SU-DHL-6 (cell line): ENCODE results near the gene ETV1.

Source experiments
- H2AFZ ChIP-seq: fragments of 200-600 bp; sonication (generic); 2 replicates; pipeline ENCODE4 v1.6.1; 2014; ENCODE audit warnings: low read depth, mild to moderate bottlenecking, moderate library complexity, mixed read lengths, antibody characterized with exemption, low read length; ENCODE audit not compliant: severe bottlenecking
- H3F3A ChIP-seq: fragments of 200-600 bp; shearing (Covaris generic); 2 replicates; pipeline ENCODE4 v1.6.0; 2016; ENCODE audit warnings: antibody characterized with exemption, mild to moderate bottlenecking; ENCODE audit not compliant: insufficient read depth
- H3K27ac ChIP-seq: fragments of 200-600 bp; sonication (generic); 2 replicates; pipeline ENCODE4 v1.5.1; 2016; ENCODE audit warnings: low read depth, mild to moderate bottlenecking, low read length, moderate library complexity, mixed read lengths
- H3K27me3 ChIP-seq: fragments of 200-600 bp; sonication (generic), shearing (Covaris generic); 2 replicates; pipeline ENCODE4 v1.6.0; 2014; ENCODE audit warnings: mild to moderate bottlenecking, low read length
- H3K36me3 ChIP-seq: fragments of 200-600 bp; sonication (generic); 2 replicates; pipeline ENCODE4 v1.6.1; 2014; ENCODE audit warnings: mild to moderate bottlenecking, low read length, mixed read lengths
- H3K4me2 ChIP-seq: fragments of 300-600, 200-600 bp; shearing (Covaris generic), sonication (generic); 2 replicates; pipeline ENCODE4 v1.6.0; 2014; ENCODE audit warnings: low read length, low read depth, mild to moderate bottlenecking; ENCODE audit not compliant: poor library complexity, severe bottlenecking
- H3K4me3 ChIP-seq: fragments of 200-600 bp; sonication (generic); 2 replicates; pipeline ENCODE4 v1.5.1; 2014; ENCODE audit warnings: antibody characterized with exemption, low read length, mild to moderate bottlenecking, mixed read lengths; ENCODE audit not compliant: insufficient read depth, poor library complexity, severe bottlenecking
- H3K79me2 ChIP-seq: fragments of 200-600 bp; sonication (generic); 2 replicates; pipeline ENCODE4 v1.6.1; 2014; ENCODE audit warnings: mild to moderate bottlenecking, low read length, moderate library complexity; ENCODE audit not compliant: insufficient read depth
- H3K9ac ChIP-seq: fragments of 200-600 bp; sonication (generic); 2 replicates; pipeline ENCODE4 v1.7.0; 2014; ENCODE audit warnings: mild to moderate bottlenecking, low read length
- H3K9me2 ChIP-seq: fragments of 200-600 bp; sonication (generic); replicated peaks from 2 replicates; pipeline ENCODE4 v1.6.1; 2014; ENCODE audit warnings: low read length; ENCODE audit not compliant: insufficient read depth
- H3K9me3 ChIP-seq: fragments of 200-600 bp; sonication (generic); 2 replicates; pipeline ENCODE4 v1.6.1; 2014; ENCODE audit warnings: low read length, mixed read lengths; ENCODE audit not compliant: insufficient read depth
- H4K20me1 ChIP-seq: fragments of 200-600 bp; sonication (generic); 2 replicates; pipeline ENCODE4 v1.6.1; 2014; ENCODE audit warnings: low read depth, mild to moderate bottlenecking, antibody characterized with exemption, low read length, moderate library complexity, mixed read lengths
- EZH2phosphoT487 ChIP-seq: fragments of 200-600 bp; sonication (generic), shearing (Covaris generic); conservative IDR thresholded peaks from 2 replicates; pipeline ENCODE4 v1.6.1; 2018; ENCODE audit warnings: mild to moderate bottlenecking, antibody characterized with exemption, low read length, moderate library complexity, mixed read lengths
- TF ChIP-seq, protein P1 (sequence below): fragments of 200-600 bp; sonication (generic); IDR thresholded peaks from one replicate; pipeline ENCODE4 v1.5.1; 2017; ENCODE audit warnings: antibody characterized with exemption, mild to moderate bottlenecking, low read length, moderate library complexity; ENCODE audit not compliant: insufficient read depth, poor library complexity, severe bottlenecking

Gene ETV1

DNA sequence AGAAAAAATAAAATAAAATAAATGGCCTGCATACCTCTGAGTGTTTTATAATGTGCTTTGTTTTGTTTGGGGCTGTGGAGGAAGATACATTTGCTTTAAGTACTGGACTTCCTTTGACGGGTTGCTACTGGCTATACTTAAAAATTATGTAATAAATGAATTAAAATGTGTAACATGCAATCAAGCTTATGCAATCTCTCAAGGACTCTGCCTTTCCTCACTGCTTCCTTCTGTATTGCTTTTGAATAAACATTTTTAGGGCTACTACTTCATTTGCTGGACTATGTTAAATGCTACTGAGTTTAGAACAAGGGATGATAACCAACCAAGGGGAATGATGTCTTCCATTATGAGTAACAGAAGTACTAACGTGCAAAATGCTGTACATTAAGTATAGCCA is 91.6 kb downstream of the ETV1 start:
- Histone ChIP-seq H3K36me3 (no peaks in the 10 kb centered on the region), H4K20me1 (no peaks in the 10 kb centered on the region), H3K27me3 (no peaks in the 10 kb centered on the region), H3K79me2 (no peaks in the 10 kb centered on the region), H3K9me2 (no peaks in the 10 kb centered on the region), H3K9me3 (no peaks in the 10 kb centered on the region), H3K27ac (no peak overlapping the region), H3F3A (no peaks in the 10 kb centered on the region), H3K4me3 (no peak overlapping the region), H2AFZ (no peak overlapping the region), H3K4me2 (no peak overlapping the region), H3K9ac (no peak overlapping the region)
- TF ChIP-seq EZH2phosphoT487: no peak
- TF ChIP-seq, protein P1, sequence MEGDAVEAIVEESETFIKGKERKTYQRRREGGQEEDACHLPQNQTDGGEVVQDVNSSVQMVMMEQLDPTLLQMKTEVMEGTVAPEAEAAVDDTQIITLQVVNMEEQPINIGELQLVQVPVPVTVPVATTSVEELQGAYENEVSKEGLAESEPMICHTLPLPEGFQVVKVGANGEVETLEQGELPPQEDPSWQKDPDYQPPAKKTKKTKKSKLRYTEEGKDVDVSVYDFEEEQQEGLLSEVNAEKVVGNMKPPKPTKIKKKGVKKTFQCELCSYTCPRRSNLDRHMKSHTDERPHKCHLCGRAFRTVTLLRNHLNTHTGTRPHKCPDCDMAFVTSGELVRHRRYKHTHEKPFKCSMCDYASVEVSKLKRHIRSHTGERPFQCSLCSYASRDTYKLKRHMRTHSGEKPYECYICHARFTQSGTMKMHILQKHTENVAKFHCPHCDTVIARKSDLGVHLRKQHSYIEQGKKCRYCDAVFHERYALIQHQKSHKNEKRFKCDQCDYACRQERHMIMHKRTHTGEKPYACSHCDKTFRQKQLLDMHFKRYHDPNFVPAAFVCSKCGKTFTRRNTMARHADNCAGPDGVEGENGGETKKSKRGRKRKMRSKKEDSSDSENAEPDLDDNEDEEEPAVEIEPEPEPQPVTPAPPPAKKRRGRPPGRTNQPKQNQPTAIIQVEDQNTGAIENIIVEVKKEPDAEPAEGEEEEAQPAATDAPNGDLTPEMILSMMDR: no peak

DNA sequence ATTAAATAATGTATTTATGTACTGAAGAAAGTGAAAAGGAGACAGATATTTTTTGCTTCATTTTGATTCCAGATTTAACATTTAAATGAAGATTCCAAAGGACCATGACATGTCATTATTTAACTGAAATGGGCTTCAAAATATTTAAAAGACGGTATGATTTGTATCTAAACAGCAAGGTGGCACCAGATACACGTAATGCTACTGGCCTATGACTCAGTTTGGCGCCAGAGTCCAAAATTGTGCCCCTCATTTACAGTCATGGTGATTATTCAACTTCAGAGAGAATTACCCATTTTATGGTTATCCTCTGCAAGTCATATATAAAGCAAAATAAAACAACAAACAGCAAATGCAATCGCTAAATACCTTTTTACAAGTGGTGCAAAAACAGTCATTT is 94.5 kb downstream of the ETV1 start:
- Histone ChIP-seq H4K20me1 (no peaks in the 10 kb centered on the region), H3K27ac (no peak overlapping the region), H3K36me3 (no peaks in the 10 kb centered on the region), H3K9ac (no peak overlapping the region), H3K9me3 (no peaks in the 10 kb centered on the region), H3K27me3 (no peaks in the 10 kb centered on the region), H3K4me2 (no peak overlapping the region), H3F3A (no peaks in the 10 kb centered on the region), H3K4me3 (no peak overlapping the region), H2AFZ (no peak overlapping the region), H3K79me2 (no peaks in the 10 kb centered on the region), H3K9me2 (no peaks in the 10 kb centered on the region)
- TF ChIP-seq EZH2phosphoT487: no peak
- TF ChIP-seq, protein P1: no peak

GRCh38 chr7:13894377-13894776 is 95.1 kb downstream of the ETV1 start:
- H3K4me3 ChIP-seq: no peak overlapping the region
- no peaks in the 10 kb centered on the region for H3K9me3 ChIP-seq
- no peak overlapping the region for H3K9ac ChIP-seq
- no peak overlapping the region for H2AFZ ChIP-seq
- no peaks in the 10 kb centered on the region for H3K36me3 ChIP-seq
- H3F3A ChIP-seq: no peaks in the 10 kb centered on the region
- H3K27ac ChIP-seq: no peak overlapping the region
- no peaks in the 10 kb centered on the region for H3K79me2 ChIP-seq
- H3K4me2 ChIP-seq: no peak overlapping the region
- TF ChIP-seq, protein P1: no peak
- no peak for TF ChIP-seq EZH2phosphoT487
- no peaks in the 10 kb centered on the region for H4K20me1 ChIP-seq
- no peaks in the 10 kb centered on the region for H3K27me3 ChIP-seq
- H3K9me2 ChIP-seq: no peaks in the 10 kb centered on the region
